ENCODE results near the gene BANF2. TPM values are rescaled to one million over a fixed set of nuclear protein-coding genes. Genes with fewer than 3 reads are reported as not detected.

The BANF2 gene
- total and polyA plus RNA-seq, 11 donors, result not detected

- Histone ChIP-seq H3K9me3 (no peaks in the 10 kb centered on the region), H3K36me3 (no peaks in the 10 kb centered on the region), H3K4me3 (no peak overlapping the region), H3K27me3 (no peaks in the 10 kb centered on the region), H3K27ac (no peak overlapping the region), H3K4me1 (peaks cover 0 to 12% (median 0%) of the 10 kb centered on the region in 12 donors)
- DNase-seq (no peak), ATAC-seq (no peak)
- WGBS, 4 donors, result 87 to 96% (median 88%) methylated on average over 10 to 12 of the region's 12 CpGs
- intact Hi-C loops (cut with DNase I), result no loop called here
- TF ChIP-seq POLR2A (IDR thresholded peaks at IDR 0.05), result no peak
- TF ChIP-seq CTCF (IDR thresholded peaks at IDR 0.05), result no peak
Observed at GRCh38 chr20:17709361-17710293, 9.9 kb downstream of the BANF2 start.

- 52 to 57% (median 54%) methylated on average over 19 to 21 of the region's 21 CpGs for whole genome bisulfite sequencing, 4 donors
- TF ChIP-seq POLR2A (IDR thresholded peaks at IDR 0.05), result no peak
- no peak for TF ChIP-seq CTCF (IDR thresholded peaks at IDR 0.05)
- DNase-seq, result peak in 2 of 5 donors; percentile 36 to 37
- Histone ChIP-seq H3K4me1 (peaks cover 0 to 12% (median 0%) of the 10 kb centered on the region in 12 donors), H3K36me3 (no peaks in the 10 kb centered on the region), H3K27me3 (no peaks in the 10 kb centered on the region), H3K27ac (no peak overlapping the region), H3K4me3 (no peak overlapping the region), H3K9me3 (no peaks in the 10 kb centered on the region)
- intact Hi-C loops (cut with DNase I), result no loop called here
- ATAC-seq, result peak; percentile 59 to 87 (median 74)
Observed at GRCh38 chr20:17710379-17711266, 10.9 kb downstream of the BANF2 start.

- intact Hi-C loops (cut with DNase I), result no loop called here
- Histone ChIP-seq H3K36me3 (no peaks in the 10 kb centered on the region), H3K4me3 (no peak overlapping the region), H3K9me3 (no peaks in the 10 kb centered on the region), H3K27ac (no peak overlapping the region), H3K4me1 (peaks cover 0 to 12% (median 0%) of the 10 kb centered on the region in 12 donors), H3K27me3 (no peaks in the 10 kb centered on the region)
- DNase-seq, result no peak
- WGBS, 4 donors, result 91 to 95% (median 92%) methylated on average over 5 of the region's 5 CpGs
- TF ChIP-seq POLR2A (IDR thresholded peaks at IDR 0.05), result no peak
- TF ChIP-seq CTCF (IDR thresholded peaks at IDR 0.05), result no peak
- ATAC-seq, result no peak
Observed at GRCh38 chr20:17711267-17711627, 11.5 kb downstream of the BANF2 start.

- H3K27ac ChIP-seq, result no peak overlapping the region
- intact Hi-C loops (cut with DNase I), result no loop called here
- H3K9me3 ChIP-seq, result no peaks in the 10 kb centered on the region
- WGBS, 4 donors, result 82 to 94% (median 86%) methylated on average over 4 of the region's 4 CpGs
- no peak overlapping the region for H3K4me3 ChIP-seq
- ATAC-seq (no peak), DNase-seq (no peak)
- no peaks in the 10 kb centered on the region for H3K36me3 ChIP-seq
- no peaks in the 10 kb centered on the region for H3K27me3 ChIP-seq
- no peak for TF ChIP-seq POLR2A (IDR thresholded peaks at IDR 0.05)
- no peak for TF ChIP-seq CTCF (IDR thresholded peaks at IDR 0.05)
- peaks cover 0 to 12% (median 0%) of the 10 kb centered on the region in 12 donors for H3K4me1 ChIP-seq
Observed at GRCh38 chr20:17712201-17712600, 12.4 kb downstream of the BANF2 start.

Measured in heart left ventricle (tissue), 16 donors.